Smooth muscle cell (in vitro differentiated cells): ENCODE measurements around the gene ARHGDIA. TPM values are rescaled to one million over a fixed set of nuclear protein-coding genes. Genes with fewer than 3 reads are reported as not detected.

Source experiments
- DNase-seq: peaks from one replicate; lab custom pipeline; 2025; ENCODE audit not compliant: unreplicated experiment; lab: John Stamatoyannopoulos, UW
- H2AFZ ChIP-seq: fragments of 200-600 bp; sonication (generic); 2 replicates; pipeline ENCODE4 v1.6.0; 2016; ENCODE audit warnings: antibody characterized with exemption, low read depth, mild to moderate bottlenecking
- H3F3A ChIP-seq: fragments of 200-600 bp; sonication (generic); 2 replicates; pipeline ENCODE4 v1.6.0; 2017; ENCODE audit warnings: antibody characterized with exemption, low read depth
- H3K27ac ChIP-seq: fragments of 200-600 bp; sonication (generic); 2 replicates; pipeline ENCODE4 v1.5.1; 2016; ENCODE audit warnings: low read depth, mild to moderate bottlenecking
- H3K27me3 ChIP-seq: fragments of 200-600 bp; sonication (generic); 2 replicates; pipeline ENCODE4 v1.6.1; 2016; ENCODE audit warnings: low read depth, mild to moderate bottlenecking
- H3K36me3 ChIP-seq: fragments of 200-600 bp; sonication (generic); 2 replicates; pipeline ENCODE4 v1.5.1; 2016; ENCODE audit warnings: low read depth
- H3K4me1 ChIP-seq: fragments of 200-600 bp; sonication (generic); 2 replicates; pipeline ENCODE4 v1.5.1; 2016; ENCODE audit warnings: low read depth
- H3K4me2 ChIP-seq: fragments of 200-600 bp; sonication (generic); 2 replicates; pipeline ENCODE4 v1.6.0; 2016; ENCODE audit warnings: mild to moderate bottlenecking
- H3K4me3 ChIP-seq: fragments of 200-600 bp; sonication (generic); 2 replicates; pipeline ENCODE4 v1.5.1; 2016; ENCODE audit warnings: mild to moderate bottlenecking
- H3K79me2 ChIP-seq: fragments of 200-600 bp; sonication (generic); 2 replicates; pipeline ENCODE4 v1.6.0; 2016; ENCODE audit warnings: low read depth, mild to moderate bottlenecking
- H3K9ac ChIP-seq: fragments of 200-600 bp; sonication (generic); 2 replicates; pipeline ENCODE4 v1.6.0; 2016; ENCODE audit warnings: low read depth
- H3K9me3 ChIP-seq: fragments of 200-600 bp; sonication (generic); replicated peaks from 2 replicates; pipeline ENCODE4 v1.5.1; 2016; ENCODE audit warnings: low read depth
- H4K20me1 ChIP-seq: fragments of 200-600 bp; sonication (generic); 2 replicates; pipeline ENCODE4 v1.6.0; 2016; ENCODE audit warnings: low read depth
- CTCF ChIP-seq: fragments of 200-600 bp; sonication (generic); IDR thresholded peaks from 2 replicates; pipeline ENCODE4 v1.5.1; 2017; ENCODE audit warnings: borderline replicate concordance, mild to moderate bottlenecking, antibody characterized with exemption; ENCODE audit not compliant: insufficient read depth, poor library complexity, severe bottlenecking
- WGBS: methylation state at CpG from one replicate; pipeline ENCODE4 v1.1.7; 2016; ENCODE audit warnings: low lambda C conversion rate; 5-methylcytosine and 5-hydroxymethylcytosine counted together
- polyA plus RNA-seq: library from polyadenylated mRNA; unstranded; fragments of >200 nt; fragmentation: Nextera tagmentation; extraction: Ambion mirVana; gene quantifications from 2 replicates; pipeline ENCODE4 v1.2.1, GENCODE V29; 2016
- total RNA-seq: library from RNA; depleted of rRNA; stranded (reverse); fragments of >200 nt; gene quantifications from 2 replicates; pipeline ENCODE4 v1.2.3, GENCODE V29; 2014

Gene ARHGDIA
- total and polyA plus RNA-seq, 2 experiments from 2014 or later = 256 to 360 TPM

- peaks cover 22% of the 10 kb centered on the region for H3K79me2 ChIP-seq
- no peaks in the 10 kb centered on the region for H3K9me3 ChIP-seq
- no peaks in the 10 kb centered on the region for H3K27me3 ChIP-seq
- H3K36me3 ChIP-seq = peaks cover 8% of the 10 kb centered on the region
- WGBS = 98% methylated on average over 38 of the region's 38 CpGs
- peaks cover 86% of the 10 kb centered on the region for H4K20me1 ChIP-seq
- H3K4me3 ChIP-seq = no peak overlapping the region
- no peak for DNase-seq
- H3K4me1 ChIP-seq = no peaks in the 10 kb centered on the region
- no peak overlapping the region for H3K9ac ChIP-seq
- H3F3A ChIP-seq = peaks cover 50% of the 10 kb centered on the region
- H3K4me2 ChIP-seq = no peak overlapping the region
- no peak for TF ChIP-seq CTCF
- H3K27ac ChIP-seq = no peak overlapping the region
- H2AFZ ChIP-seq = no peak overlapping the region
Observed at GRCh38 chr17:81845881-81846742, 25.0 kb downstream of the ARHGDIA start.

- Histone ChIP-seq H3K4me1 (no peaks in the 10 kb centered on the region), H3K36me3 (peaks cover 8% of the 10 kb centered on the region), H3K79me2 (peaks cover 16% of the 10 kb centered on the region), H3K27me3 (no peaks in the 10 kb centered on the region), H2AFZ (no peak overlapping the region), H3F3A (peaks cover 51% of the 10 kb centered on the region), H3K9me3 (no peaks in the 10 kb centered on the region), H4K20me1 (peaks cover 82% of the 10 kb centered on the region), H3K27ac (no peak overlapping the region), H3K4me3 (no peak overlapping the region), H3K4me2 (no peak overlapping the region), H3K9ac (no peak overlapping the region)
- no peak for TF ChIP-seq CTCF
- DNase-seq = no peak
- WGBS = 98% methylated on average over 13 of the region's 13 CpGs
Observed at GRCh38 chr17:81845361-81845760, 25.8 kb downstream of the ARHGDIA start.

- Histone ChIP-seq H3K36me3 (peaks cover 8% of the 10 kb centered on the region), H3K27ac (no peak overlapping the region), H3F3A (peaks cover 51% of the 10 kb centered on the region), H3K79me2 (peaks cover 11% of the 10 kb centered on the region), H3K4me2 (no peak overlapping the region), H3K4me3 (no peak overlapping the region), H4K20me1 (peaks cover 77% of the 10 kb centered on the region), H3K27me3 (no peaks in the 10 kb centered on the region), H3K9me3 (no peaks in the 10 kb centered on the region), H3K9ac (no peak overlapping the region), H2AFZ (no peak overlapping the region), H3K4me1 (no peaks in the 10 kb centered on the region)
- TF ChIP-seq CTCF = no peak
- no peak for DNase-seq
- WGBS = 95% methylated on average over 13 of the region's 13 CpGs
Observed at GRCh38 chr17:81844887-81845286, 26.2 kb downstream of the ARHGDIA start.
